Heart left ventricle (tissue), 13 donors: ENCODE data around the gene SEC22A.

ENCODE experiments used
- POLR2A ChIP-seq, 2 donors: fragments of 450-650 bp; IDR thresholded peaks; one replicate each; pipeline ENCODE4 v1.6.1; 2017; ENCODE audit warnings: antibody characterized with exemption in 2 of 2, mild to moderate bottlenecking in 2 of 2, moderate library complexity in 2 of 2
- TF ChIP-seq, protein P1 (sequence below), 12 donors: fragments of 200-600 bp; sonication (generic) in 4 of 12; IDR thresholded peaks; one replicate each; pipeline versions ENCODE4 v1.5.0 to v1.8.0; 2018 to 2022; ENCODE audit warnings: antibody characterized with exemption in 12 of 12, mild to moderate bottlenecking in 5 of 12
- donor health status: ischemic (EF 13 %, LVEDD 7.1; RV severe dilation, severe dysfunction).
- donor health status: DM: no; HTN: yes; CAD: no.
- donor health status: DM: no; HTN: no; CAD: no.
- donor health status: ischemic (EF 25% LVEDD 6.9; RV normal size, moderate dysfunction).
- donor health status: ischemic (EF 25% LVEDD 5.7; RV mildly dilated, moderate dysfunction).
- donor health status: ischemic (EF 35%, LVEDD 5.7; RV mildly dilated, moderate dysfunction).
- donor health status: nonischemic (EF 11% LVEDD 7.7; RV severe dilation, severe dysfunction).
- donor health status: DM: yes; HTN: yes; CAD: no.
- donor health status: PGD.
- donor health status: ischemic (EF 29% LVEDD 5.4; RV normal size, mild dysfunction).
- donor health status: nonischemic (EF 23%, LVEDD 6.1; RV moderate dilation, normal function).

DNA sequence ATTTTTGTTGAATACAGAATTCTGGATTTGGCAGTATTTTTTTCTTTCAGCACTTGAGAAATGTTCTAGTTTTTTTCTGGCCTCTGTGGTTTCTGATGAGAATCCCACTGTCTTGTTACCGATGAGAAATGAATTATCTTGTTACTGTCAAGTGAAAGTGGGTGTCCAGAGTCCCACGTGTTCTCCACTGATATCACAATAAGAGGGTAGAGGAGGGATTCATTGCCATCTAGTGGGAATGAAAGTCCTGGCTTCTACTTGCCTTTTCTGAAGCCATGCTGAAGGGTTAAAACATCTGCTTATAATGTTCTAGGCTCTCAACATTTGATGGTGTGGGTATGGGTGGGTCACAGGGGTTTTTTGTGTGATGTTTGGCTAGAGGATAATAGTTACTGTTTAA is 66.1 kb downstream of the SEC22A start:
- TF ChIP-seq, protein P1, sequence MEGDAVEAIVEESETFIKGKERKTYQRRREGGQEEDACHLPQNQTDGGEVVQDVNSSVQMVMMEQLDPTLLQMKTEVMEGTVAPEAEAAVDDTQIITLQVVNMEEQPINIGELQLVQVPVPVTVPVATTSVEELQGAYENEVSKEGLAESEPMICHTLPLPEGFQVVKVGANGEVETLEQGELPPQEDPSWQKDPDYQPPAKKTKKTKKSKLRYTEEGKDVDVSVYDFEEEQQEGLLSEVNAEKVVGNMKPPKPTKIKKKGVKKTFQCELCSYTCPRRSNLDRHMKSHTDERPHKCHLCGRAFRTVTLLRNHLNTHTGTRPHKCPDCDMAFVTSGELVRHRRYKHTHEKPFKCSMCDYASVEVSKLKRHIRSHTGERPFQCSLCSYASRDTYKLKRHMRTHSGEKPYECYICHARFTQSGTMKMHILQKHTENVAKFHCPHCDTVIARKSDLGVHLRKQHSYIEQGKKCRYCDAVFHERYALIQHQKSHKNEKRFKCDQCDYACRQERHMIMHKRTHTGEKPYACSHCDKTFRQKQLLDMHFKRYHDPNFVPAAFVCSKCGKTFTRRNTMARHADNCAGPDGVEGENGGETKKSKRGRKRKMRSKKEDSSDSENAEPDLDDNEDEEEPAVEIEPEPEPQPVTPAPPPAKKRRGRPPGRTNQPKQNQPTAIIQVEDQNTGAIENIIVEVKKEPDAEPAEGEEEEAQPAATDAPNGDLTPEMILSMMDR (IDR thresholded peaks at IDR 0.05): peak in 2 of 12 donors; percentile 7
- no peak for TF ChIP-seq POLR2A (IDR thresholded peaks at IDR 0.05)
